H1 (cell line): ENCODE results near the gene NUDT2. TPM values are rescaled to one million over a fixed set of nuclear protein-coding genes. Genes with fewer than 3 reads are reported as not detected.

Experiments used
- KDM5A ChIP-seq: fragments of 200-600 bp; IDR thresholded peaks from 2 replicates; pipeline ENCODE4 v1.7.1; 2012; ENCODE audit warnings: mild to moderate bottlenecking, low read length, inconsistent platforms, mixed read lengths
- RFX5 ChIP-seq: IDR thresholded peaks from 2 replicates; pipeline ENCODE4 v1.6.1; 2011; ENCODE audit warnings: low read depth, low read length, improper control_type of control experiment, borderline replicate concordance
- RXRA ChIP-seq: IDR thresholded peaks from 2 replicates; pipeline ENCODE4 v1.6.1; 2011; ENCODE audit warnings: low read depth, mild to moderate bottlenecking, low read length, moderate library complexity; ENCODE audit not compliant: insufficient read depth
- SIN3A ChIP-seq, 2 experiments: IDR thresholded peaks in 1 of 2; conservative IDR thresholded peaks in 1 of 2; 2 replicates each; pipeline ENCODE4 v1.6.1; 2011 to 2012; ENCODE audit warnings: low read length in 2 of 2, improper control_type of control experiment in 1 of 2, low read depth in 1 of 2, mild to moderate bottlenecking in 1 of 2
- SIX5 ChIP-seq: IDR thresholded peaks from 2 replicates; pipeline ENCODE4 v1.6.1; 2011; ENCODE audit warnings: mild to moderate bottlenecking, low read depth, low read length
- polyA plus RNA-seq, 7 experiments: library from polyadenylated mRNA; depleted of rRNA in 3 of 7; stranded (reverse) in 5 of 7; unstranded in 2 of 7; fragments of >200 nt in 5 of 7; fragments of 200-250 nt in 2 of 7; gene quantifications; 1 replicate in 5 of 7; 2 replicates in 1 of 7; 4 replicates in 1 of 7; pipeline versions ENCODE4 v1.2.1 to v1.2.3, GENCODE V29; 2011 to 2013; ENCODE audit warnings: missing spikeins in 2 of 7, mixed read lengths in 2 of 7
- total RNA-seq: library from RNA; stranded (reverse); fragmentation: NEBNext Ultra II Directional; extraction: Animal tissue kit (Norgen Biotek cat#: 25700); gene quantifications from 2 replicates; pipeline ENCODE4 v1.2.1, GENCODE V29; 2021
- TF ChIP-seq, protein P1 (sequence below), 3 experiments: IDR thresholded peaks; 1 replicate in 2 of 3; 2 replicates in 1 of 3; pipeline versions ENCODE4 v1.5.1 to v1.6.1; 2011; ENCODE audit warnings: low read length in 3 of 3, mild to moderate bottlenecking in 3 of 3, inconsistent platforms in 2 of 3, low read depth in 1 of 3, moderate library complexity in 1 of 3; ENCODE audit not compliant: insufficient read depth in 1 of 3; ENCODE audit errors: control extremely low read depth in 1 of 3

NUDT2 gene
- total and polyA plus RNA-seq, 2 of the 8 experiments (the other 6 are each of a cell fraction or from before 2014, with no cell fraction given): 16.7 to 23.7 TPM

DNA sequence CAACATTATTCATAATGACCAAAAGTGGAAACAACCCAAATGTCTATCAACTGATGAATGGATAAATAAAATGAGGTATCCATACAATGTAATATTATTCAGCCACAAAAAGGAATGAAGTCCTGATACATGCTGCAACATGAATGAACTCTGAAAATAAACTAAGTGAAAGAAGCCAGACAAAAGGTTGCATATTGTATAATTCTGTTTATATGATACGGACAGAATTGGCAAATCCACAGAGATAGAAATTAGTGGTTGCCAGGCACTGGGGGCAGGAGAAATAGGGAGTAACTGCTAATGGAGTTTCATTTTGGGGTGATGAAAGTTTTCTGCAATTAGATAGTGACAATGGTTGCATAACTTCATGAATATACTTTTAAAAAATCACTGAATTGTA, 47.3 kb upstream of the NUDT2 start (continued):
- no peak for TF ChIP-seq KDM5A
- no peak for TF ChIP-seq SIN3A (conservative IDR thresholded peaks at IDR 0.05 in 1 of 2, IDR thresholded peaks at IDR 0.05 in 1 of 2; ENCODE audit: low read depth in 1 of 2, low read length in 2 of 2)
- TF ChIP-seq SIX5: no peak
- TF ChIP-seq, protein P1, sequence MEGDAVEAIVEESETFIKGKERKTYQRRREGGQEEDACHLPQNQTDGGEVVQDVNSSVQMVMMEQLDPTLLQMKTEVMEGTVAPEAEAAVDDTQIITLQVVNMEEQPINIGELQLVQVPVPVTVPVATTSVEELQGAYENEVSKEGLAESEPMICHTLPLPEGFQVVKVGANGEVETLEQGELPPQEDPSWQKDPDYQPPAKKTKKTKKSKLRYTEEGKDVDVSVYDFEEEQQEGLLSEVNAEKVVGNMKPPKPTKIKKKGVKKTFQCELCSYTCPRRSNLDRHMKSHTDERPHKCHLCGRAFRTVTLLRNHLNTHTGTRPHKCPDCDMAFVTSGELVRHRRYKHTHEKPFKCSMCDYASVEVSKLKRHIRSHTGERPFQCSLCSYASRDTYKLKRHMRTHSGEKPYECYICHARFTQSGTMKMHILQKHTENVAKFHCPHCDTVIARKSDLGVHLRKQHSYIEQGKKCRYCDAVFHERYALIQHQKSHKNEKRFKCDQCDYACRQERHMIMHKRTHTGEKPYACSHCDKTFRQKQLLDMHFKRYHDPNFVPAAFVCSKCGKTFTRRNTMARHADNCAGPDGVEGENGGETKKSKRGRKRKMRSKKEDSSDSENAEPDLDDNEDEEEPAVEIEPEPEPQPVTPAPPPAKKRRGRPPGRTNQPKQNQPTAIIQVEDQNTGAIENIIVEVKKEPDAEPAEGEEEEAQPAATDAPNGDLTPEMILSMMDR (IDR thresholded peaks at IDR 0.05; ENCODE audit: control extremely low read depth in 1 of 3, insufficient read depth in 1 of 3, low read depth in 1 of 3, low read length in 3 of 3): no peak
- TF ChIP-seq RXRA: no peak
- TF ChIP-seq RFX5: no peak
